Measurements from ENCODE around the gene OSBPL6. TPM values are rescaled to one million over a fixed set of nuclear protein-coding genes. Genes with fewer than 3 reads are reported as not detected.
"Not testable (repeated sequence)": the region's sequence is repeated elsewhere in the genome, so short reads cannot be mapped to it uniquely, and the experiment has no call there.

OSBPL6 gene
- total RNA-seq, 4 donors from 2014 or later, result 19.1 to 31.4 (median 21.6) TPM

DNA sequence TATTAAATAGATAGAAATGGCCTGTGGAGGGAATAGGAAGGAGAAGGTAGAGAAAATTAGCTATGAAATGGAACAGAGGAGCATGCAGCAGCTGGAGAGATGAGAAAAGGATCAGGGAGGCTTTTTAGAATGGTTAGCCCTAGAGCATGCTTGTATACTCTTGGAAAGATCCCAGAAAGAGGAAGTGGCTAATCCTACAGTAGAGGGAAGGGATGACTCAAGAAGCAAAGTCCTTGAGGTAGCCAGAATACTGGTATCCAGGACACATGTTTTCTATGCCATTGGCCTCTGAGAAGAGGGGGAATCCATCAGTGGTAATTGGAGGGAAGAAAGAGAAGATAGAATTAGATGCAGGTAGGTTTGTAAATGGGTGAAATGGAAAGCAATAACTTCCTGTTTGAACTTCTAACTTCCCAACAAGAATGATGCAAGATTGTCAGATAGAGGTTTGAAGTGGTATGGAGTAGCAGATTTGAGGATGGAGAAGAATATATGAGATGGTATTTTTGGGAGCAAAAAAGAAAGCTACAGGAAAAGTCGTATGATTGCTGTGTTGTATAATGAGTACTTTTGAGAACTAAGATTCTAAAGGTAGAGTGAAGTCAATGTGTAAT, 17.1 kb upstream of the OSBPL6 start:
- H3K4me3 ChIP-seq (ENCODE audit: low read depth, poor library complexity, severe bottlenecking), result no peak overlapping the region
- intact Hi-C loops (cut with DNase I; ENCODE audit: low total_unique reads), result no loop called here
- DNase-seq (ENCODE audit: low spot score in 2 of 2), result no peak
- TF ChIP-seq POLR2A (IDR thresholded peaks at IDR 0.05), result no peak
- TF ChIP-seq, protein P1, sequence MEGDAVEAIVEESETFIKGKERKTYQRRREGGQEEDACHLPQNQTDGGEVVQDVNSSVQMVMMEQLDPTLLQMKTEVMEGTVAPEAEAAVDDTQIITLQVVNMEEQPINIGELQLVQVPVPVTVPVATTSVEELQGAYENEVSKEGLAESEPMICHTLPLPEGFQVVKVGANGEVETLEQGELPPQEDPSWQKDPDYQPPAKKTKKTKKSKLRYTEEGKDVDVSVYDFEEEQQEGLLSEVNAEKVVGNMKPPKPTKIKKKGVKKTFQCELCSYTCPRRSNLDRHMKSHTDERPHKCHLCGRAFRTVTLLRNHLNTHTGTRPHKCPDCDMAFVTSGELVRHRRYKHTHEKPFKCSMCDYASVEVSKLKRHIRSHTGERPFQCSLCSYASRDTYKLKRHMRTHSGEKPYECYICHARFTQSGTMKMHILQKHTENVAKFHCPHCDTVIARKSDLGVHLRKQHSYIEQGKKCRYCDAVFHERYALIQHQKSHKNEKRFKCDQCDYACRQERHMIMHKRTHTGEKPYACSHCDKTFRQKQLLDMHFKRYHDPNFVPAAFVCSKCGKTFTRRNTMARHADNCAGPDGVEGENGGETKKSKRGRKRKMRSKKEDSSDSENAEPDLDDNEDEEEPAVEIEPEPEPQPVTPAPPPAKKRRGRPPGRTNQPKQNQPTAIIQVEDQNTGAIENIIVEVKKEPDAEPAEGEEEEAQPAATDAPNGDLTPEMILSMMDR (IDR thresholded peaks at IDR 0.05), result no peak
- WGBS, 2 donors, result 80 to 81% methylated on average over 1 of the region's 1 CpG

DNA sequence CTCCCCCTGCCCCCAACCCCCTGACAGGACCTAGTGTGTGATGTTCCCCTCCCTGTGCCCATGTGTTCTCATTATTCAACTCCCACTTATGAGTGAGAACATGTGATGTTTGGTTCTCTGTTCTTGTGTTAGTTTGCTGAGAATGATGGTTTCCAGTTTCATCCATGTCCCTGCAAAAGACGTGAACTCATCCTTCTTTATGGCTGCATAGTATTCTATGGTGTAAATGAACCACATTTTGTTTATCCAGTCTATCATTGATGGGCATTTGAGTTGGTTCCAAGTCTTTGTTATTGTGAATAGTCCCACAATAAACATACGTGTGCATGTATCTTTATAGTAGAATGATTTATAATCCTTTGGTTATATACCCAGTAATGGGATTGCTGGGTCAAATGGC, 13.7 kb upstream of the OSBPL6 start:
- H3K4me3 ChIP-seq (ENCODE audit: low read depth, poor library complexity, severe bottlenecking); DNase-seq (ENCODE audit: low spot score in 2 of 2); intact Hi-C loops (cut with DNase I; ENCODE audit: low total_unique reads): not testable (repeated sequence)
- WGBS, 2 donors, result 92 to 98% methylated on average over 2 of the region's 2 CpGs

- no peak for DNase-seq (ENCODE audit: low spot score in 2 of 2)
- H3K4me3 ChIP-seq (ENCODE audit: low read depth, poor library complexity, severe bottlenecking), result no peak overlapping the region
- TF ChIP-seq, protein P1 (IDR thresholded peaks at IDR 0.05), result no peak
- no peak for TF ChIP-seq POLR2A (IDR thresholded peaks at IDR 0.05)
- intact Hi-C loops (cut with DNase I; ENCODE audit: low total_unique reads), result no loop called here
- 84 to 89% methylated on average over 4 of the region's 4 CpGs for WGBS, 2 donors
Measured at GRCh38 chr2:178187861-178188260, 6.5 kb upstream of the OSBPL6 start.

GRCh38 chr2:178188466-178188865, 5.8 kb upstream of the OSBPL6 start:
- no peak overlapping the region for H3K4me3 ChIP-seq (ENCODE audit: low read depth, poor library complexity, severe bottlenecking)
- no peak for TF ChIP-seq POLR2A (IDR thresholded peaks at IDR 0.05)
- TF ChIP-seq, protein P1 (IDR thresholded peaks at IDR 0.05), result no peak
- WGBS, 2 donors, result 96 to 98% methylated on average over 2 of the region's 2 CpGs
- no peak for DNase-seq (ENCODE audit: low spot score in 2 of 2)
- intact Hi-C loops (cut with DNase I; ENCODE audit: low total_unique reads), result no loop called here

DNA sequence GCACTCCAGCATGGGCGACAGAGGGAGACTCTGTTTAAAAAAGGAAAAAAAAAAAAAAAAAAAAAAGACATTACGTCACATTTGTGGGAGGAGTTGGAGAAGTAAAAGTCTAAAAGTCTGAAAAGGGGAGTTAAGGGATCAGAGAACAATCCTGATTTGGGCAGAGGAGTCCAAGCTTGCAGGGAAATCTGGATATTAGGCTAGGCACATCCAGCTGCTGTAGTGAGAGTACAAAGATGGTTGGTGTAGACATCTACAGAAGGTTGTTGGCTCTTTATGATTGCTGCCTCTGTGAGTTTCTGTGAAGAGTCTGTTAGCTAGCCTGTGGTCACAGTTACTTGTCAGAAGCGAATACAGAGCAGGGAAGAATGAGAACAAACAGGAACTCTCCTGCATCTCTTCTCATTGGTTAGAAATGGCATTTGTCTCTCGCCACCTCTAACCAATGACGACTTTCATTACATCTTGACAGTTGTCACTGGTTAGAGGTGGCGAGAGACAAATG, 3.3 kb upstream of the OSBPL6 start:
- intact Hi-C loops (cut with DNase I; ENCODE audit: low total_unique reads), result no loop called here
- H3K4me3 ChIP-seq (ENCODE audit: low read depth, poor library complexity, severe bottlenecking), result no peak overlapping the region
- 52 to 68% methylated on average over 6 of the region's 6 CpGs for WGBS, 2 donors
- TF ChIP-seq, protein P1 (IDR thresholded peaks at IDR 0.05), result no peak
- TF ChIP-seq POLR2A (IDR thresholded peaks at IDR 0.05), result no peak
- DNase-seq (ENCODE audit: low spot score in 2 of 2), result no peak

- DNase-seq (ENCODE audit: low spot score in 2 of 2), result no peak
- TF ChIP-seq POLR2A (IDR thresholded peaks at IDR 0.05), result no peak
- TF ChIP-seq, protein P1 (IDR thresholded peaks at IDR 0.05), result no peak
- 84 to 87% methylated on average over 2 of the region's 2 CpGs for WGBS, 2 donors
- H3K4me3 ChIP-seq (ENCODE audit: low read depth, poor library complexity, severe bottlenecking), result no peak overlapping the region
- intact Hi-C loops (cut with DNase I; ENCODE audit: low total_unique reads), result no loop called here
Measured at GRCh38 chr2:178191511-178191910, 2.8 kb upstream of the OSBPL6 start.

Measured in lower leg skin (tissue), 4 donors.